IPS-15b (cell line): ENCODE measurements around the gene ZNF827.

Experiments used
- H3K27me3 ChIP-seq: one replicate; pipeline ENCODE4 v1.6.1; 2013; ENCODE audit warnings: low read length; ENCODE audit not compliant: control insufficient read depth, insufficient read depth
- H3K36me3 ChIP-seq: one replicate; pipeline ENCODE4 v1.6.1; 2013; ENCODE audit warnings: low read length; ENCODE audit not compliant: control insufficient read depth, insufficient read depth
- H3K4me1 ChIP-seq: one replicate; pipeline ENCODE4 v1.6.1; 2013; ENCODE audit warnings: mild to moderate bottlenecking, low read length; ENCODE audit not compliant: control insufficient read depth, insufficient read depth
- H3K4me3 ChIP-seq: one replicate; pipeline ENCODE4 v1.5.1; 2013; ENCODE audit warnings: low read depth, low read length
- H3K9ac ChIP-seq: one replicate; pipeline ENCODE4 v1.6.1; 2013; ENCODE audit warnings: low read depth, mild to moderate bottlenecking, low read length
- H3K9me3 ChIP-seq: one replicate; pipeline ENCODE4 v1.6.1; 2013; ENCODE audit warnings: mild to moderate bottlenecking, low read length; ENCODE audit not compliant: control insufficient read depth, insufficient read depth

The ZNF827 gene

GRCh38 chr4:145885666-145886065 is 53.0 kb downstream of the ZNF827 start:
- Histone ChIP-seq H3K9ac (no peak overlapping the region), H3K36me3 (peaks cover 9% of the 10 kb centered on the region), H3K9me3 (no peaks in the 10 kb centered on the region), H3K4me1 (peaks cover 37% of the 10 kb centered on the region), H3K27me3 (no peaks in the 10 kb centered on the region), H3K4me3 (no peak overlapping the region)

- H3K4me3 ChIP-seq: no peak overlapping the region
- no peak overlapping the region for H3K9ac ChIP-seq
- peaks cover 37% of the 10 kb centered on the region for H3K4me1 ChIP-seq
- H3K27me3 ChIP-seq: no peaks in the 10 kb centered on the region
- H3K36me3 ChIP-seq: peaks cover 9% of the 10 kb centered on the region
- no peaks in the 10 kb centered on the region for H3K9me3 ChIP-seq
Observed at GRCh38 chr4:145884775-145885174, 53.8 kb downstream of the ZNF827 start.

GRCh38 chr4:145883101-145883694 is 55.4 kb downstream of the ZNF827 start:
- Histone ChIP-seq H3K4me3 (no peak overlapping the region), H3K9ac (no peak overlapping the region), H3K36me3 (peaks cover 9% of the 10 kb centered on the region), H3K27me3 (no peaks in the 10 kb centered on the region), H3K4me1 (peaks cover 32% of the 10 kb centered on the region), H3K9me3 (no peaks in the 10 kb centered on the region)

GRCh38 chr4:145882604-145883003 is 56.0 kb downstream of the ZNF827 start:
- H3K4me3 ChIP-seq: no peak overlapping the region
- H3K9me3 ChIP-seq: no peaks in the 10 kb centered on the region
- peaks cover 26% of the 10 kb centered on the region for H3K4me1 ChIP-seq
- no peaks in the 10 kb centered on the region for H3K27me3 ChIP-seq
- H3K36me3 ChIP-seq: peaks cover 9% of the 10 kb centered on the region
- H3K9ac ChIP-seq: no peak overlapping the region

- Histone ChIP-seq H3K9ac (no peak overlapping the region), H3K27me3 (no peaks in the 10 kb centered on the region), H3K9me3 (no peaks in the 10 kb centered on the region), H3K36me3 (peaks cover 9% of the 10 kb centered on the region), H3K4me3 (no peak overlapping the region), H3K4me1 (peaks cover 20% of the 10 kb centered on the region)
Observed at GRCh38 chr4:145881989-145882388, 56.6 kb downstream of the ZNF827 start.

GRCh38 chr4:145881576-145881975 is 57.0 kb downstream of the ZNF827 start:
- no peak overlapping the region for H3K4me3 ChIP-seq
- H3K27me3 ChIP-seq: no peaks in the 10 kb centered on the region
- peaks cover 9% of the 10 kb centered on the region for H3K36me3 ChIP-seq
- no peaks in the 10 kb centered on the region for H3K9me3 ChIP-seq
- H3K4me1 ChIP-seq: peaks cover 17% of the 10 kb centered on the region
- no peak overlapping the region for H3K9ac ChIP-seq

GRCh38 chr4:145880355-145880960 is 58.2 kb downstream of the ZNF827 start:
- H3K27me3 ChIP-seq: no peaks in the 10 kb centered on the region
- H3K9me3 ChIP-seq: no peaks in the 10 kb centered on the region
- no peak overlapping the region for H3K4me3 ChIP-seq
- peaks cover 10% of the 10 kb centered on the region for H3K36me3 ChIP-seq
- no peak overlapping the region for H3K9ac ChIP-seq
- peaks cover 17% of the 10 kb centered on the region for H3K4me1 ChIP-seq

- Histone ChIP-seq H3K9ac (no peak overlapping the region), H3K36me3 (peaks cover 7% of the 10 kb centered on the region)
Observed at GRCh38 chr4:145879598-145879997, 59.0 kb downstream of the ZNF827 start.

GRCh38 chr4:145878501-145879435 is 59.9 kb downstream of the ZNF827 start:
- Histone ChIP-seq H3K36me3 (peaks cover 7% of the 10 kb centered on the region), H3K27me3 (no peaks in the 10 kb centered on the region), H3K4me3 (no peak overlapping the region), H3K9ac (no peak overlapping the region), H3K4me1 (peaks cover 9% of the 10 kb centered on the region), H3K9me3 (no peaks in the 10 kb centered on the region)

More at GRCh38 chr4:145879598-145879997, 59.0 kb downstream of the ZNF827 start:
- Histone ChIP-seq H3K4me1 (peaks cover 17% of the 10 kb centered on the region), H3K9me3 (no peaks in the 10 kb centered on the region), H3K4me3 (no peak overlapping the region), H3K27me3 (no peaks in the 10 kb centered on the region)

- Histone ChIP-seq H3K27me3 (no peaks in the 10 kb centered on the region), H3K4me1 (no peaks in the 10 kb centered on the region), H3K4me3 (no peak overlapping the region), H3K9me3 (no peaks in the 10 kb centered on the region), H3K9ac (peak overlapping the region; percentile 30), H3K36me3 (peaks cover 7% of the 10 kb centered on the region)
Observed at GRCh38 chr4:145876531-145877180, 62.0 kb downstream of the ZNF827 start.

- H3K9me3 ChIP-seq: no peaks in the 10 kb centered on the region
- no peaks in the 10 kb centered on the region for H3K27me3 ChIP-seq
- H3K9ac ChIP-seq: no peak overlapping the region
- no peaks in the 10 kb centered on the region for H3K4me1 ChIP-seq
- no peak overlapping the region for H3K4me3 ChIP-seq
- peaks cover 7% of the 10 kb centered on the region for H3K36me3 ChIP-seq
Observed at GRCh38 chr4:145873901-145874300, 64.7 kb downstream of the ZNF827 start.
